Psoas muscle (tissue), 8 donors: ENCODE results near the gene PHF12. TPM values are rescaled to one million over a fixed set of nuclear protein-coding genes. Genes with fewer than 3 reads are reported as not detected.

ENCODE experiments used
- ATAC-seq, 4 donors: fragments of 200-7000 bp; cut with Tn5 transposase; one replicate each; pipeline ENCODE4 v1.9.1; 2020; ENCODE audit warnings: moderate library complexity in 3 of 4, mild to moderate bottlenecking in 2 of 4
- DNase-seq, 2 donors: peaks; one replicate each; pipeline ENCODE4 v3.0.0-alpha.2; 2020
- H3K27ac ChIP-seq: fragments of 200-600 bp; one replicate; pipeline ENCODE4 v1.8.0; 2022
- H3K27me3 ChIP-seq, 3 donors: fragments of 200-600 bp in 1 of 3; one replicate each; pipeline versions ENCODE4 v1.6.1 to v1.8.0; 2013 to 2022; ENCODE audit warnings: low read length in 2 of 3, mild to moderate bottlenecking in 2 of 3, moderate library complexity in 1 of 3; ENCODE audit not compliant: insufficient read depth in 3 of 3
- H3K36me3 ChIP-seq, 2 donors: fragments of 200-600 bp in 1 of 2; one replicate each; pipeline versions ENCODE4 v1.6.1 to v1.8.0; 2013 to 2022; ENCODE audit warnings: low read depth in 1 of 2, mild to moderate bottlenecking in 1 of 2, moderate library complexity in 1 of 2; ENCODE audit not compliant: insufficient read depth in 1 of 2
- H3K4me1 ChIP-seq: fragments of 200-600 bp; one replicate; pipeline ENCODE4 v1.8.0; 2022
- H3K4me3 ChIP-seq: fragments of 200-600 bp; one replicate; pipeline ENCODE4 v1.8.0; 2022; ENCODE audit warnings: mild to moderate bottlenecking
- H3K9me3 ChIP-seq: fragments of 200-600 bp; one replicate; pipeline ENCODE4 v1.8.0; 2022
- CTCF ChIP-seq: fragments of 200-600 bp; IDR thresholded peaks from one replicate; pipeline ENCODE4 v1.8.0; 2022; ENCODE audit warnings: antibody characterized with exemption
- WGBS, 3 donors: extraction: QIAGEN DNeasy Blood & Tissue Kit; methylation state at CpG; one replicate each; pipeline versions ENCODE4 v1.1.6 to v1.1.7; 2013; 5-methylcytosine and 5-hydroxymethylcytosine counted together
- intact Hi-C, 2 donors: fragments of 100-400 bp; cut with DNase I; formaldehyde crosslinking; loops; one replicate each; pipeline versions ENCODE4 v1.11.0 to v1.14.2; 2022
- polyA plus RNA-seq, 3 donors: library from polyadenylated mRNA; stranded (reverse); fragments of 200-250 nt; gene quantifications; one replicate each; pipeline ENCODE4 v1.2.3, GENCODE V29; 2013
- total RNA-seq, 4 donors: library from RNA; stranded (reverse); fragmentation: NEBNext Ultra II Directional in 2 of 4; extraction: Animal tissue kit (Norgen Biotek cat#: 25700) in 2 of 4; gene quantifications; one replicate each; pipeline versions ENCODE4 v1.2.1 to v1.2.4, GENCODE V29; 2021 to 2023
- donor health status: healthy with polysubstance abuse.
- donor health status: DM: no; HTN: no; CAD: no; lungs with moderate emphysema.
- donor health status: Bipolar disorder and iron deficiency.
- donor health status: healthy.
- donor health status: DM: yes; HTN: yes; CAD: no.
- donor health status: DM: no; HTN: no; CAD: no.
- donor health status: DM: no; HTN: no; CAD: no.
- donor health status: DM: yes; HTN: yes; CAD: no.

PHF12 gene
- total and polyA plus RNA-seq, 7 donors: 7.3 to 28.6 (median 22.3) TPM

- H3K4me1 ChIP-seq: peaks cover 41% of the 10 kb centered on the region
- intact Hi-C loops: loop anchor here in 1 of 2 donors (5.0 kb wide), 1 partner anchor 613 kb away; the partner anchor contains the start of genes IFT20 and TNFAIP1
- H3K27me3 ChIP-seq: no peaks in the 10 kb centered on the region
- H3K27ac ChIP-seq: peak overlapping the region; percentile 98
- 1% methylated on average over 43 of the region's 43 CpGs for WGBS, 3 donors
- no peaks in the 10 kb centered on the region for H3K36me3 ChIP-seq
- no peak for TF ChIP-seq CTCF
- ATAC-seq (no peak), DNase-seq (peak; percentile 52 to 75)
- H3K9me3 ChIP-seq: no peaks in the 10 kb centered on the region
- peak overlapping the region; percentile 87 for H3K4me3 ChIP-seq
Observed at GRCh38 chr17:28950017-28950751, 1.1 kb downstream of the PHF12 start.

- H3K4me3 ChIP-seq: peak overlapping the region; percentile 87
- H3K9me3 ChIP-seq: no peaks in the 10 kb centered on the region
- WGBS, 3 donors: 0 to 1% (median 1%) methylated on average over 48 to 61 of the region's 61 CpGs
- intact Hi-C loops: loop anchor here in 1 of 2 donors (5.0 kb wide), 1 partner anchor 612 kb away; the partner anchor contains the start of genes IFT20 and TNFAIP1
- no peaks in the 10 kb centered on the region for H3K27me3 ChIP-seq
- DNase-seq: peak; percentile 72 to 80
- H3K4me1 ChIP-seq: peaks cover 49% of the 10 kb centered on the region
- ATAC-seq: peak in 1 of 4 donors; percentile 11
- TF ChIP-seq CTCF: no peak
- H3K36me3 ChIP-seq: no peaks in the 10 kb centered on the region
- H3K27ac ChIP-seq: peak overlapping the region; percentile 98
Observed at GRCh38 chr17:28949185-28950016, 1.9 kb downstream of the PHF12 start.

- intact Hi-C loops: no loop called here
- no peak for DNase-seq
- no peak for TF ChIP-seq CTCF
- 1 to 2% (median 1%) methylated on average over 15 of the region's 15 CpGs for WGBS, 3 donors
- no peak for ATAC-seq
- H3K4me3 ChIP-seq: peak overlapping the region; percentile 87
- peak overlapping the region; percentile 98 for H3K27ac ChIP-seq
- no peaks in the 10 kb centered on the region for H3K27me3 ChIP-seq
- H3K36me3 ChIP-seq: no peaks in the 10 kb centered on the region
- H3K4me1 ChIP-seq: peaks cover 55% of the 10 kb centered on the region
- H3K9me3 ChIP-seq: no peaks in the 10 kb centered on the region
Observed at GRCh38 chr17:28948873-28949184, 2.5 kb downstream of the PHF12 start.

- H3K4me1 ChIP-seq: peaks cover 57% of the 10 kb centered on the region
- 25 to 36% (median 32%) methylated on average over 4 of the region's 4 CpGs for WGBS, 3 donors
Observed at GRCh38 chr17:28948342-28948741, 3.0 kb downstream of the PHF12 start.

More at GRCh38 chr17:28948342-28948741, 3.0 kb downstream of the PHF12 start:
- intact Hi-C loops: no loop called here
- no peak for DNase-seq
- Histone ChIP-seq H3K36me3 (no peaks in the 10 kb centered on the region), H3K27ac (peak overlapping the region; percentile 98), H3K9me3 (no peaks in the 10 kb centered on the region), H3K4me3 (peak overlapping the region; percentile 87), H3K27me3 (no peaks in the 10 kb centered on the region)
- TF ChIP-seq CTCF: no peak
- ATAC-seq: no peak
